ENCODE data around the gene CA4. TPM values are rescaled to one million over a fixed set of nuclear protein-coding genes. Genes with fewer than 3 reads are reported as not detected.
"Not testable (repeated sequence)": the region's sequence is repeated elsewhere in the genome, so short reads cannot be mapped to it uniquely, and the experiment has no call there.

Gene CA4
- not detected for polyA plus RNA-seq (2012; ENCODE audit: missing spikeins)

DNA sequence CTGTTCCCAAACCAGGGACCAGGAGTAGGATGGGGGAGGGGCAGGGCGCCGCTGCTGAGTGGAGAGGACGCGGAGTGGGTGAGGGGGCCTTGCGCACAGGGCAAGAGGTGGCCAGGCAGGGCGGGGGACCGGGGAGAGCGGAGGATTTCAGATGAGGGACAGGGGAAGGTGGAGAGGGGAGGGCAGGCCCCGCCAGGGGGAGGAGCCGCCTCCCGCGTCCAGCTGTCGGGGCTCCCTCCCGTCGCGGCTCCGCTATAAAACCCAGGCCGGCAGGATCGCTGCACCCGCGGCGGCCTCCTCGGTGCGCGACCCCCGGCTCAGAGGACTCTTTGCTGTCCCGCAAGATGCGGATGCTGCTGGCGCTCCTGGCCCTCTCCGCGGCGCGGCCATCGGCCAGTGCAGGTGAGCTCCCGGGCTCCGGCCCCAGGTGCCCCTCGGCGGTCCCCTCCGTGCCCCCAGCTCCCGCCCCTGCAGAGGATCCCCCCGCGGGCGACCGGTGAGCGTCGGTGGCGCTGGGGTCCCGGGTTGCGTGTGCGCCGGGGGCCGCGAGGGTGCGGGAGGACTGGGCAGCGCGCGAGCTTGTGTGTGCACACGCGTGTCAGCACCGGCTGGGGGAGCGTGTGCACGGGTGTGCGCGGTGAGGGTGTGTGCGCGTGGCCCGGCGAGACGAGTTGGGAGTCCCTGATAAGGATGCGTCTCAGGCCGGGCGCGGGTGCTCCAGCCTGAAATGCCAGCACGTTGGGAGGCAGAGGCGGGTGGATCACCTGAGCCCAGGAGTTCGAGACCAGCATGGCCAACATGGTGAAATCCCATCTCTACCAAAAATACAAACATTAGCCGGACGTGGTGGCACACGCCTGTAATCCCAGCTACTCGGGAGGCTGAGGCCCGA is at the start of gene CA4:
Gene CA4 (plus strand): TSS at position 283 of the 892 bp plus-strand sequence. CDS start 62 bp downstream, at position 345.
- DNase-seq (ENCODE audit: insufficient read length) (no peak), FAIRE-seq (no peak)
- TF ChIP-seq POLR2A (IDR thresholded peaks at IDR 0.05; ENCODE audit: low read depth, low read length) (no peak), POLR2AphosphoS5 (IDR thresholded peaks at IDR 0.05; ENCODE audit: low read depth, low read length) (no peak), TAF1 (IDR thresholded peaks at IDR 0.05; ENCODE audit: borderline replicate concordance, low read depth, low read length) (no peak)

- not testable (repeated sequence) for DNase-seq (ENCODE audit: insufficient read length)
- FAIRE-seq = peak; percentile 30
These were observed 49.2 kb upstream of the CA4 start for GRCh38 chr17:60100577-60100976.

GRCh38 chr17:60102015-60102631 is 47.6 kb upstream of the CA4 start:
- peak; percentile 77 for FAIRE-seq
- DNase-seq (ENCODE audit: insufficient read length) = not testable (repeated sequence)

DNA sequence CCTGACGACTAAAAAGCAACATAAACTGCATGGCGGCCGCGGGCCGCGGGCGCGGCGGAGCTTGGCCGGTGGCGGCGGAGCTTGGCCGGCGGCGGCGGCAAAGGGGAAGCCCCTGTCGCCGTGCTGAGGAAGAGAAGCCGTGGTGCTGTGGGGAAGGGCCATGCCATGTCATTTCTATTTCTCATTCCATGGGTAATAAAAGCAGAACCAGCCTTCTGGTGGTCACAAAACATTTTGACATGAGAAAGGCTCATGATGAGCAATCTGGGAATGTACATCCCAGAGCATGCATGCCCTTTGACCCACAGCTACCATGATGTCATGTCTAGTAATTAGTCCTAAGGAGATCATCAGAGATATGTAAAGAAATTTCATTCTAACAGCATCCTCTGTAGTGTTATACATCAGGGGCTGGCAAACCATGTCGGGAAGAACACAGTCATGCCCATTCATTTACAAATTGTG is 47.1 kb upstream of the CA4 start:
- DNase-seq (ENCODE audit: insufficient read length) (no peak), FAIRE-seq (peak; percentile 92)
- TF ChIP-seq POLR2AphosphoS5 (IDR thresholded peaks at IDR 0.05; ENCODE audit: low read depth, low read length) (no peak), POLR2A (IDR thresholded peaks at IDR 0.05; ENCODE audit: low read depth, low read length) (no peak), TAF1 (IDR thresholded peaks at IDR 0.05; ENCODE audit: borderline replicate concordance, low read depth, low read length) (no peak)

- no peak for TF ChIP-seq POLR2AphosphoS5 (IDR thresholded peaks at IDR 0.05; ENCODE audit: low read depth, low read length)
- TF ChIP-seq POLR2A (IDR thresholded peaks at IDR 0.05; ENCODE audit: low read depth, low read length) = no peak
- TF ChIP-seq TAF1 (IDR thresholded peaks at IDR 0.05; ENCODE audit: borderline replicate concordance, low read depth, low read length) = no peak
- FAIRE-seq = no peak
- DNase-seq (ENCODE audit: insufficient read length) = no peak
These were observed 45.8 kb upstream of the CA4 start for GRCh38 chr17:60103957-60104356.

DNA sequence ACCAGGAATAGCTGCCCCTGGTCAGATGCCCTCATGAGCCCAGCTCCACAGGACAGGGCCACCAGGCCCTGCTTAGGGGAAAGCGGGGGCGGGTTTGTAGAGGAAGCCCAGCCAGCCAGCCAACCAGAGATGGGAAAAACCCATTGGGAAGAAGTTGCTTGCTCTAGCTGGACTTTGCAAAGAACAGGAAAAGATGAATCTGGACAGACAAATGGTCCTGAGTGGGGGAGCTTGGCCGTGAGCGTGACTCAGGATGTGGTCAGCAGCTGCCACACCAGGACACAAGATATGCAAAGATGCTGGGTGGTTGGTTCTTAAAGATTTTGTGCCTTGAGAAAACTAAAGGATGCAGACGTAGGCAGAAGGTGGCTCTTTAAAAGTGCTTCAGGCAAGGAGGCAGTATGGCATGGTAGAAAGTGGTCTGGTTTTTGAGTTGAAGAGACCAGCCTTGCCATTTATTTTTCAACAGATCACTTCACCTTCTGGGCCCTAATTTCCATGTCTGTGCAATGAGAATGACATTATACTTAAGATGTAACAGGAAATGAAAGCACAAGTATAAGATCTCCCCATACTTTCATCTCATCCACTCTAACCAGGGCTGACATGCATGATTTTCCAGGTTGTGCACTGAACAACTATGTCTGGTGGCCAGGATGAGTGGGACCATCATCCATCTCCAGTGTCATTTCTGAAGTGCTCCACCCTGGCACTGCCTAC is 43.3 kb upstream of the CA4 start:
- no peak for FAIRE-seq
- TF ChIP-seq POLR2AphosphoS5 (IDR thresholded peaks at IDR 0.05; ENCODE audit: low read depth, low read length) = no peak
- TF ChIP-seq TAF1 (IDR thresholded peaks at IDR 0.05; ENCODE audit: borderline replicate concordance, low read depth, low read length) = no peak
- no peak for TF ChIP-seq POLR2A (IDR thresholded peaks at IDR 0.05; ENCODE audit: low read depth, low read length)
- no peak for DNase-seq (ENCODE audit: insufficient read length)

DNA sequence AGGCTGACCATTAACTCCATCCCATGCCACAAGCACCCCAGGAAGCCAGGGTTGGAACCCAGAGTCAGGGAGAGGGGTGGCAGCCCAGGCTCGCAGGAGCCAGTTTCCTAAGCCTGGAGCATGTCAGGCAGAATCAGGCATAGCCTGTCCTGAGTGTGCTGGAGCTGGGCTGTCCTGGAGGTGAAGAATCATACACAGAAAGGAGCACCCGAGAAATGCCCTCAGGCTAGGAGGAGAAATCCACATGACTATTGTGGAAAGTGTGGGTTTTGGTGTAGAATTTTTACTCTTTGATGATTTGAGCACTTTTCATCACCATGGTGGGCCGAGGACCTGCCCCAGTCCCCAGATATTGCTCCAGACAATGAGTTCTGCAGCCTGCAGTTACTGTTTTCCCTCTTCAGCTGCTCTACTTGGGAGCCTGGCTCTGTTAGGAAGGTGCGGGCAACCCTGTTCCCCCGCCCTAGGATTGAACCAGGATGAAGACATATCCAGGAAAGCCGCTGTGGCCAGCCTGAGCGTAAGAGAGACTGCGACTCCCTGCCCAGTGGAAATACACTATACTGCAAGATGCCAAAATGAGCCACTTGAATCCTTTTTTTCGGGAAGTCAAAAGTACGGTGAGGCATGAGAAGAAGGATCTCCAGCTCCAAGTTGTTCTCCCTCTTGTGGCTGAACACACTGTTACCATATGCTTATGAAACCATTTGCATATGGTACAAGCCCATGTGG is 42.1 kb upstream of the CA4 start:
- TF ChIP-seq POLR2AphosphoS5 (IDR thresholded peaks at IDR 0.05; ENCODE audit: low read depth, low read length) (no peak), TAF1 (IDR thresholded peaks at IDR 0.05; ENCODE audit: borderline replicate concordance, low read depth, low read length) (no peak), POLR2A (IDR thresholded peaks at IDR 0.05; ENCODE audit: low read depth, low read length) (no peak)
- DNase-seq (ENCODE audit: insufficient read length) = no peak
- no peak for FAIRE-seq

DNA sequence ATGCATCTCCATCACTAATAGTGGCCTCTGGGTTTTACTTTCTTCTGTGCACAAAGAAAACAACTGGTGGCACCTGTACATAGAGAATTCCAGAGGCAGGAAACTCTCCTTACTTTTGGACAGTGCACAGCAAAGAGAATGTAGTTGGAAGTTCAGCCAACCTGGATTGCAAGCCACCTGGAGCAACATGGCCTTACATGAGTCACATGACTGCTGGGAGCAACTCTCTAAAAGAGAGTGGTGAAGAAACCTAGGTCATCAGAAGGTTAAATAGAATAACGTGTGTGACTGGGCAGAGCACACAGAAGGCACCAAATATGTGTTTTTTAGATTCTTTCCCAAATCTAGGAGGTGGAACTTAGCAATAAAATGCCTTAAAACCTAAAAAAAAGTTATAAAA is 41.5 kb upstream of the CA4 start:
- FAIRE-seq; DNase-seq (ENCODE audit: insufficient read length): not testable (repeated sequence)

DNA sequence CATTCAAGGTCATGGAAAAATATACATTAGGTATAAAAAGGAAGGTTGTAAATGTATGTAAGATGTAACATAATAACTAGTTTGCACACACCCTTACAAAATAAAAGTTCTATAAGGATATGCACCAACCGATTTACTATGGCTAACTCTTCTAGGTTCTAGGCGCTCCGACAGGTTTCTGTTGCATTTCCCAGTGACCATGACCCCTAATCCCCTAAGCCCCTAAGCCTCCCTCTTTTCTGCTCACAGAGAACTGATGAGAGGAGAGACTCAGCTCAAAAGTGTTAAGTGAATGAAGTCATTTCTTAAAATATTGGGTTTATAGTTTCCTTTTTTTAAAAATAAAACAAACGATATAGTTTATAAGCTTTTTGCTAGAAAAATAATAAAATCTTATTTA is 41.1 kb upstream of the CA4 start:
- DNase-seq (ENCODE audit: insufficient read length) (no peak), FAIRE-seq (no peak)
- TF ChIP-seq POLR2A (IDR thresholded peaks at IDR 0.05; ENCODE audit: low read depth, low read length) (no peak), POLR2AphosphoS5 (IDR thresholded peaks at IDR 0.05; ENCODE audit: low read depth, low read length) (no peak), TAF1 (IDR thresholded peaks at IDR 0.05; ENCODE audit: borderline replicate concordance, low read depth, low read length) (no peak)

GRCh38 chr17:60109161-60109560 is 40.6 kb upstream of the CA4 start:
- TF ChIP-seq POLR2AphosphoS5 (IDR thresholded peaks at IDR 0.05; ENCODE audit: low read depth, low read length) (no peak), TAF1 (IDR thresholded peaks at IDR 0.05; ENCODE audit: borderline replicate concordance, low read depth, low read length) (no peak), POLR2A (IDR thresholded peaks at IDR 0.05; ENCODE audit: low read depth, low read length) (no peak)
- DNase-seq (ENCODE audit: insufficient read length) (no peak), FAIRE-seq (no peak)

DNA sequence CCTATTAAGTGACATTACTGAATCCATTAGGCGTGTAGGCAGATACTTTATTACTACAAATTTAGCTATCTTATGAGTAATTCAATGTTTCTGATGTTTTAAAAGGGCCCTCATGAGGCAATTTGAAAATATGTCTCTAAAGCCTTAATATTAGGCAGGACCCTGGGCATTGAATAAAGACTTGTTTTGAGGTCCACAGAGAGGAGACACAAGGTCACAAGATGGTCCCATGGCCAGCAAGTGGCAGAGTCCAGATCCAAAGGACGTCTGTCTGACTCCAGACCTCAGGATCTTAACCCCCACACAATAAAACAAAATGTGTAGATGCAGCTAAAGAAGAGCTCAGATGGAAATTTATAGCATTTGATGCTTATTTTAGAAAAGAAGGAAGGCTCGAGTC is 39.2 kb upstream of the CA4 start:
- no peak for FAIRE-seq
- DNase-seq (ENCODE audit: insufficient read length) = no peak
- TF ChIP-seq POLR2A (IDR thresholded peaks at IDR 0.05; ENCODE audit: low read depth, low read length) = no peak
- TF ChIP-seq TAF1 (IDR thresholded peaks at IDR 0.05; ENCODE audit: borderline replicate concordance, low read depth, low read length) = no peak
- no peak for TF ChIP-seq POLR2AphosphoS5 (IDR thresholded peaks at IDR 0.05; ENCODE audit: low read depth, low read length)

DNA sequence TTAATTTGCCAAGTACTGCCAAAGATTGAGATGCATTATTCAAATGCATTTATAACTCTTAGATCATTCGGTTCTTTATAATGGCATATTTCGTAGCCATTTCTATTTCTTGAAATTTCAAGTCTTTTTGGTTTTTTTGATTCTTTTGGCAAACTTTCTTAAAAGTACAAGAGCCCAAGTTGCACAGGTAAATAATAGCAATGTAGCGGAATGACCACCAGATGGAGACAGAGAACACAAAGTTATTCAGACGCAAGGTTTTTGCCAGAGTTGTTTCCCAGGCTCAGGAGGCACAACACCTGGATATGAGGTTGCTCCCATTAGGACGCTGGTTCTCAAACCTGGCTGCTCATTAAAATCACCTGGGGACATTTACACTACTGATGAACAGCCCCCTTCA is 38.1 kb upstream of the CA4 start:
- DNase-seq (ENCODE audit: insufficient read length) = not testable (repeated sequence)
- FAIRE-seq = peak; percentile 96

- FAIRE-seq; DNase-seq (ENCODE audit: insufficient read length): not testable (repeated sequence)
These were observed 34.4 kb upstream of the CA4 start for GRCh38 chr17:60115364-60115763.

DNA sequence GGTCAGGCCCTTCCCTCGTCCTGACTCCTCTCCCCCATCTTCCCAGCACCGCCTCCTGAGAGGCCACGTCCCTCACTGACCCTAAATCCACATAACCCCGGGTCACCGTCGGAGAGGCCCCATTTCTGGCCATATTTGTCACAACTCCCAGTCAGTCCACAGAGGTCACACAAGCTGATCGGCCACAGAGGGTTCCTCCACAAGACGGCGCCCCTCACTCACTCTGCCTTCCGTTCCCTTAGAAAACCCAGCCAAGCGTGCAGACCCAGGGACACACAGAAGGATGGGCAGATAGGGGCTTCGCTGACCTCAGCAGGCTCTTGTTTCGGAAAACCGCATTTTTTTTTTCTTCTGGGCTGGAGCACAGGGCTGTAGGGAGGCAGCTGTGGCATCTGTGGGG is 33.6 kb upstream of the CA4 start:
- not testable (repeated sequence) for FAIRE-seq

GRCh38 chr17:60119162-60119561 is 30.6 kb upstream of the CA4 start:
- FAIRE-seq = peak; percentile 88

More for the DNA sequence above, 33.6 kb upstream of the CA4 start:
- DNase-seq (ENCODE audit: insufficient read length) = not testable (repeated sequence)

More at GRCh38 chr17:60119162-60119561, 30.6 kb upstream of the CA4 start:
- DNase-seq (ENCODE audit: insufficient read length) = not testable (repeated sequence)
